HG03469 (cell line): Measurements from ENCODE around the gene PCDHGC4.

Source experiments
- ATAC-seq: cut with Tn5 transposase; IDR thresholded peaks from one replicate; pipeline ENCODE4 v1.9.1; 2021; ENCODE audit warnings: mild to moderate bottlenecking, moderate library complexity, moderate number of reproducible peaks; ENCODE audit not compliant: unreplicated experiment

PCDHGC4 gene

DNA sequence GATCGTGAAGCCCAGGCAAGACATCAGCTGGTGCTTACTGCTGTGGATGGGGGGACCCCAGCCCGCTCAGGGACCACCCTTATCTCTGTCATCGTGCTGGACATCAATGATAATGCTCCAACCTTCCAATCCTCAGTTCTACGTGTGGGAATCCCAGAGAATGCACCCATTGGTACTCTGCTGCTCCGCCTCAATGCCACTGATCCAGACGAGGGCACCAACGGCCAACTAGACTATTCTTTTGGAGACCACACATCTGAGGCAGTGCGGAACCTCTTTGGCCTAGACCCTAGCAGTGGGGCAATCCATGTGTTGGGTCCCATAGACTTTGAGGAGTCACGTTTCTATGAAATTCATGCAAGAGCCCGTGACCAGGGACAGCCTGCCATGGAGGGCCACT lies 5.0 kb downstream of the PCDHGC4 start:
- ATAC-seq, result no peak

DNA sequence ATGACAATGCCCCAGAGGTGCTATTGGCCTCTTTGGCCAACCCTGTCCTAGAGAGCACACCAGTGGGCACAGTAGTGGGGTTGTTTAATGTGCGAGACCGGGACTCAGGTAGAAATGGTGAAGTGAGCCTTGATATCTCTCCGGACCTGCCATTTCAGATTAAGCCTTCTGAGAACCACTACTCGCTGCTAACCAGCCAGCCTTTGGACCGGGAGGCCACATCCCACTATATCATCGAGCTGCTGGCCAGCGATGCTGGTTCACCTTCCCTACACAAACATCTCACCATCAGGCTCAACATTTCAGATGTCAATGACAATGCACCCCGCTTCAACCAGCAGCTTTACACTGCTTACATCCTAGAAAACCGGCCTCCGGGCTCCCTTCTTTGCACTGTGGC lies 5.4 kb downstream of the PCDHGC4 start:
- no peak for ATAC-seq

DNA sequence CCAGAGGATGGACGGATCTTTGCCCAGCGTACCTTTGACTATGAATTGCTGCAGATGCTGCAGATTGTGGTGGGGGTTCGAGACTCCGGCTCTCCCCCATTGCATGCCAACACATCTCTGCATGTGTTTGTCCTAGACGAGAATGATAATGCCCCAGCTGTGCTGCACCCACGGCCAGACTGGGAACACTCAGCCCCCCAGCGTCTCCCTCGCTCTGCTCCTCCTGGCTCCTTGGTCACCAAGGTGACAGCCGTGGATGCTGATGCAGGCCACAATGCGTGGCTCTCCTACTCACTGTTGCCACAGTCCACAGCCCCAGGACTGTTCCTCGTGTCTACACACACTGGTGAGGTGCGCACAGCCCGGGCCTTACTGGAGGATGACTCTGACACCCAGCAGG lies 5.9 kb downstream of the PCDHGC4 start:
- no peak for ATAC-seq

DNA sequence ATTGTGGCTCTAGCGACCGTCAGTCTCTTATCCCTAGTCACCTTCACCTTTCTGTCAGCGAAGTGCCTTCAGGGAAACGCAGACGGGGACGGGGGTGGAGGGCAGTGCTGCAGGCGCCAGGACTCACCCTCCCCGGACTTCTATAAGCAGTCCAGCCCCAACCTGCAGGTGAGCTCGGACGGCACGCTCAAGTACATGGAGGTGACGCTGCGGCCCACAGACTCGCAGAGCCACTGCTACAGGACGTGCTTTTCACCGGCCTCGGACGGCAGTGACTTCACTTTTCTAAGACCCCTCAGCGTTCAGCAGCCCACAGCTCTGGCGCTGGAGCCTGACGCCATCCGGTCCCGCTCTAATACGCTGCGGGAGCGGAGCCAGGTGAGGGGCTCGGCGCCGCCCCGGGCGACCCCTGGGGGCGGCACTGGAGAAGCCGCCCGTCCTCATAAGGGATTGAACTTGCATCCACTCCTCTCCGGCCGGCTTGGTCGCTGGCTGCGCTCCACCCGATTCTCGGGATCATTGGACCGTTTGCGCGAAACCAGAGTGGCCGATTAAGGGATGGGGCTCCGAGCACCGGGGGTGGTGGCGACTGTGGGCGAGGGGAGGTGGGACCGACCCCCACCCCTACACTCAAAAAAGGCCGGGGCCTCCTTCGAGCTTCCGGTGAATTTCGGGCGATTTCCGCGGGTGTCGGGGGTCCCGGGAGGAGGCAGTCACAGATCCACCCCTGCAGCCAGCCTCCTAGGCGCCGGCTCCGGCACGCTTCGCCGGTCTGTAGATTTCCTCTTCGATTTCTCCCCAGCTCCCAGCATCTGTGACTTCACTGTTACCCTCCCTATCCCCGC lies 6.7 kb downstream of the PCDHGC4 start:
- ATAC-seq, result no peak

DNA sequence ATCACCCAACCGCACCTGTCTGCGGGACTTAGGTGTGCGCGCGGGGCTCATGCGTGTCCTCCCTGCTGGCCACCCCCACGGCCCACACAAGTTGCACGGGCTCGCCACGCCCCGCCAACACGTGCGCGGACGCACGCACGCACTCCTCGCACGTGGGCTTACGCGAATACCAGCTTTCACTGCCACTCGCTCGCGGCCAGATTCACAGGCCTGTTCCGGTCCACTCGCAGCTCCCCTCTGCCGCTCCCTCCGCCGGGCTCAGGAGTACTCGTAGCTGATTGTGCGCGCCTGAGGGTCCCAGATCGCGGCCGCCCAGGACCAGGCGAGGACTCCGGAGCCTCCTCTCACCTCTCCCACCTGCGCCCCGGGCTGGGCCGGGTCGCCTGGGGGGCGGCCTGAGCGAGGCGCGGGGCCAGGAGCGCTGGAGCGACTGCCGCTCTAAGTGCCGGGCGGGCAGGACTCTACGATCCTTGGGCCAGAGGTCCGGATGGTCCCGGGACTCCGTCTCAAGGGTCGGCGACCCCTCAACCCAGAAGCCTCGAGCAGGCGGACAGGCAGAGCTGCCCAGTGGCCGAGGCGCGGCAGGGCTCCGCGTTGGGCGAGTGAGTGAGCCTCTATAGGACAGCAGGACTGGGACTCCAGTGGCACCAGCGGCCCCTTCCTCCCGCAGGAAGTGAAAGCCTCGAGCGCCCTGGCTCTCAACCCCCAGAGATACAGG lies 7.5 kb downstream of the PCDHGC4 start:
- no peak for ATAC-seq

DNA sequence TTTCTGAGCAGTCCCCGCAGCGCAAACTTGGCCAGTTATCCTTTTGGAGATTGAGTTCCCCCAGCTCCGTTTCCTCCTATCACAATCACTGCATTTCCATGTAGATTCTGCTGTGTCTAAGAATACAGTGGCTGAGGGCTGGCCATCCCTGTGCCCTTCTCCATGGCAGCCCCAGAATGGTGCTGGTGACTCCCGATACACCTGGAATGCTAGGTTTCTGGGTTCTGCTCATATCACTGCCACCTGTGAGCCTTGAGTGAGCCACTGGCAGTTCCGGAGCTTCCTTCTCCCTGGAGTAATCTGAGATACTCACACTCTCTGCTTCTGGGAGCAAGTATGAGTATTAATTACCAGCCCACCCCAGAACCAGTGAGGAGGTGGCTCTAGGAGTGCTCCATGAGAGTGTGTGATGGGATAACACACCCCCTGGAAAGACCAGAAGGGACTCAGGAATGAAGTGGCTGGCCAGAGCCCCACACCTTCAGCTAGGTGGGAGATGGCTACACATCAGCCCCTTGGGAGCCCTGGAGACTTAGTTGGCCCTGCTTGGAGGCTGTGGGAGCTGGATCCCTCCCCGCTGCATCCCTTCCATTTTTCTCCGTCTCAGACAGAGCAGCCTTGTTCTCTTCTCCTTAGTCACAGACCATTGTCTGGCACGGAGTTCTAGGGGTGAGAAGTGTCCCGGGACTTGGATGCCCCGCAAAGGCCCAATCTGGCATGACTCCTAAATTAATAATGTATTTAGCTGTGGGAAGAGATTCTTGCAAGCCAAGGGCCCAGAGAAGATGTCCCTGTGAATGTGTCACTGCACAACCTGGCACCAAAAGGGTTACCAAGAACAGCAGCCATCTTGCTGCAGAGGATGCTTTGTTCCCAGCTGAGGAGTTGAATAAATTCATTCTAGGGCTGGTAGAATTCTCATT lies 8.9 kb downstream of the PCDHGC4 start:
- no peak for ATAC-seq

DNA sequence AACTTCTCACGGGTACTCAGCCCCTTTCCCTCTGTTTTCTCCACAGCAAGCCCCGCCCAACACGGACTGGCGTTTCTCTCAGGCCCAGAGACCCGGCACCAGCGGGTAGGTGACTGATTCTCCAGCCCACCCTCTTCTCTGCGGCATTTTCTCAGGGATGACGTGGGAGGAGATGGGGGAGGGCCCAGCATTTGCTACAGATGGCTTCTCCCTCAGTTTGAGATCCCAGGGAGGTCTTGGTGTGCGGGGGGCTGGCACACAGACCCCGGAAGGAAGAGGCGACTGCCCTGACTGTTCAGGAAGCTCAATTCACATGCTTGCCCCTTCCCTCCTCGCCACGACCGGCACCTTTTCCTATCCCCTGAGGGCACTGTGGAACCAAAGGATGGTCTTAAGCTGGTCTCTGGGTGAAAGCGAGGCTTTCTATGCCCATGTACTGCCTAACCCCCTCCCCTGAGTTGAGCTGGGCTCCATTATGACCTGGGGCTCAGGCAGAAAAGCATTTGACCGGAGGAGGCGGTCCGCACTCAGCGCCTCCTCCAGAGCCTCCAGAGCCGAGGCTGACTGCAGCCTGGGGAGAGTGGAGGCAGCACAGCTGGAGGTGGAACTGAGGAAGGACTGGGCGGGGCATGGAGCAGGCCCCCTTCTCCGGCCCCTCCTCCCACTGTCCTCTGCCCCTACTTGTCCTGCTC lies 10.1 kb downstream of the PCDHGC4 start:
- ATAC-seq, result no peak

DNA sequence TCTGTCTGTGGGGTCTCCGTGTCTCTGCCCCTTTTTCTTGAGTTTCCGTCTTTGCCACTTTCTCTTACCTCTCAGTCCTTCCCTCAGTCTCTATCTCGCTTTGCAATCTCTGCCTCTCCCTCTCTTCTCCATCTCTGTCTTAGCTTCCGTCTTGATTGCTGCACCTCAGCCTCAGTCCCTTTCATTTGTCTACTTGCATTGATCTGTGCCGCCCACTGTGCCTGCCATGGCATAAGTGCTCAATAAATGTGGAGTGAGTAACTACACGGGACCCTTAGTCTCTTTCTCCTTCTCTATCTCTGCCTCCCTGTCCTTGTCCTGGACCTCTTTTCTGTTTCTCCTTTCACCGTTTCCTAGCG lies 10.6 kb downstream of the PCDHGC4 start:
- no peak for ATAC-seq

DNA sequence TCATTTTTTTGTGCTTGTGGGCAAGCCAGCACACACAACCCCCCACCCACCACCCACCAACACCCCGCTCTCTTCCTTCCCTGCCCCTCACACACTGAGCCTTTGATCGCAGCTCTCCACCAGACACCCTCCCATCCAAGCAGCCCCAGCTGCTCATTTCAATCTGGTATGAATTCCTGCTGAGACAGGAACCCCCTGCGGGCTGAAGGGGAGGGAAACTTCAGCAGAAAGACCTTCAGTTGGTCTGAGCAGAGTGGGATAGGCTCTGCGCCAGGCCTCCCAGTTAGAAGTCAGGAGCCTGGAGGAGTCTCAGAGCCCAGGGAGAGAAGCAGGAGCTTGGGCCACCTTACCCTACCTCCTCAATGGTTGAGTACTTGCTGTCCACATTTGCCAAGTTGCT lies 11.2 kb downstream of the PCDHGC4 start:
- no peak for ATAC-seq

DNA sequence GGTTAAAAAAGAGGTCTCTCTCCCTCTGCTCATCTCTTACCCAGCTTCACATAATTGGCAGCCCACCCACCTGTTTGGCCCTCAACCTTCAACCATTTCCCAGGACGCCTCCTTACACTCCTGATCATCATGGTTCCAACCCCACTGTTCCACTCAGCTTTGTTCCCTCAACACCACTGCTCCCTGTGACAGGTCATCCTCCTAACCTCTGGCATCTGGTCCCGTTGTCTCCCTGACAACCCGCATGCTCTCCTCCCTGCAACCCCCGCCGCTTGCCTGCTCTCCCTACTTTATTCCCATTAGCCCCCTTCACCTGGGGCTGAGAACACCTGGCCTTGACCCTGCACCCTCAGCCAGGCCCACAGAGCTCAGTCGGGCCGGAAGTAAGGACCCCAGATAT lies 16.9 kb downstream of the PCDHGC4 start:
- no peak for ATAC-seq

DNA sequence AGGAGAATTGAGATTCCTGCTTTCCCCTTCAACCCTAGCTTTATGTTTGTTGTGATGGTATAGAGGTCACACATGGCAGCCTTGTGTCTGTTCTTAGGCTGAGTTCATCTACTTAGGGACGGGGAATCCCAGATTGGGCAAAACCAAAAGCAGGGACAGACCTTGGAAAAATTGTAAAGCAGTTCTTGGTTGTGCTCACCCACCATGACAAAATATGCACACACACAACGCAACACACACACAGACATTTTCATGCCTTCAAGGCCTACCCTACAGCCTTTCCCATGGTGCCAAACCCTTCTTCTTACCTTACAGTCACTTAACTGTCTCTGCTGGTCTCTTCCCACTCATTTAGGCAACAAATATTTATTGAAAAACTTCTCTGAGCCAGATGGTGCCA lies 18.9 kb downstream of the PCDHGC4 start:
- ATAC-seq, result no peak

DNA sequence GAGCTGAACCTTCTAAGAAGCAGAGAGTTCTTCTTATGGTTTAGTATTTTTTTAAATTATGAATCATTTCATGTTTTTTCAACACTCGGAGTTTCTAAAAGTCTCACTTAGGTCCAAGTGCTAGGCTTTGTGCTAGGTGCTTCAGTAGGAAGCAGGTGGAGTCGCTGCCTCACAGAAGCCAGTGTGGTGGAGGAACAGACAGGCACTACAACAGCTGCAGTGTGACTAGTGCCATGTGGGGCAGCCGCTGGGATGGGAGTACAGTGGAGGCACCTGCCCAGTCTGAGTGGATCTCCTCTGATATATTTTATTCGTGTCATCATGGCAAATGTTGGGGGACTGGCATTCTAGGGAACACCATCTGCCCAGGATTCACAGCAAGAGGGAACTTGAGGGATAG lies 19.4 kb downstream of the PCDHGC4 start:
- no peak for ATAC-seq

DNA sequence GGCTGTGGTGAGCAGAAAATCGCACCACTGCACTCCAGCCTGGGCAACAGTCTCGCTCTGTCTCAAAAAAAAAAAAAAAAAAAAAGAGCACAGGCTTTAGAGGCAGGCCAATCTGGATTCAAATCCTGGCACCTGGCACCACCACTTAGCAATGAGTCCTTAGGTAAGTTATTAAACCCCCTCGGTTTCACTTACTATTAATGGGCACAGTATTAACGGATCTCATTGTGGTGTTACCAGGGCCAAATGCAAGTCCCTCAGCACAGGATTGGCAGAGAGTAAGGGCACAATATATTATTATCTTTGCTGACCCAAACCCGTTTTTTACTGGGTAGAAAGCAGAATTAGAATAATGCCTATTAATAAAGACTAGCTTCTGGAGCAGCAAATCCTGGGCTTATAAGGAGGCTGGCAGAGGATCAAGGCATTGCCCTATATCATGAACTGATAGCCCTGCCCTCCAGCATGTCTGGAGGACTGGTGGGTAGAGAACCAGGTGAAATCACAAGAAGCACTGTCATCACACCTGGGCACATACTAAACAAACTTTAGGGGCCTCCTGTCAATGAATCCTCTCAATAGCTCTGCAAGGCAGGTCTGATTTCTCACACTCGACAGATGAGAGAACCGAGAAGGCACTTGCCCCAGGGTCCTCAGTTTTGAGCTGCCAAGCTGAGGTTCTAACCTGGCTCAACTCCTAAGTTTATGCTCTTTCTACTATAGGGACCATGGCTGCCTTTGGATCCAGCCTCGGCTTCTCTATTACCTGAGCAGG lies 21.7 kb downstream of the PCDHGC4 start:
- no peak for ATAC-seq

DNA sequence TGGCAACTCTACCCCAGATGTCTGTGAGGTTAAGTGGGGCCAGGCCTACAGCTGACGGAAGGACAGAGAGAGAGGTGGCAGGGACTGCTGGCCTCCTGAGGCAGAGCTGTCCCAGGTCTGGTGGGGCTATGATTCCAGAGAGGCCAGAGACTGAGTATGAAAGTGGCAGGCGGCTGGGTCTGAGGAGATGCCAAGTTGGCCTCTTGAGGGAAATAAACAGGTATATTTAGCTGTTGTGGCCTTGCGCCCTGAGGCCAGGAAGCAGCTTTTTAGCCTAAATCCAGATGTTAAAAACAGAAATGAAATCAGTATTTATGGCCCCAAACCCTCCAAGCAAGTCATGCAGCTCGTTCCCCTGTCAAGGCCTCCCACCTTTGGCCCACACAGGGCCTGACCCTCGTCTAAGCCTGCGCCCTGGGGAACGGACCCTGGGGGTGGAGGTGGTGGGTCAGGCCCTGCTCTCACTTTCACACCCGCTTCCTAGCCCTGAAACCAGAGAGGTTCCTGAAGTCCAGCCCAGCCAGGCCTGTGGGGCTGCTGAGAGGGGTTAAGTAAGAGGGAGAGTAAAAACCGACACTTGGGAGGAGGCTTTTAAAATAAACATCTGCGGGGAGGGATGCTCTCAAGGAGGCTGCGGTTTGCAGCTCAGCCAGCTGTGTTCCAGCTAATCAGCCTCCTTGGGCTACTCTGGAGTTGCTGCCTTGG lies 22.7 kb downstream of the PCDHGC4 start:
- ATAC-seq, result peak; percentile 31

DNA sequence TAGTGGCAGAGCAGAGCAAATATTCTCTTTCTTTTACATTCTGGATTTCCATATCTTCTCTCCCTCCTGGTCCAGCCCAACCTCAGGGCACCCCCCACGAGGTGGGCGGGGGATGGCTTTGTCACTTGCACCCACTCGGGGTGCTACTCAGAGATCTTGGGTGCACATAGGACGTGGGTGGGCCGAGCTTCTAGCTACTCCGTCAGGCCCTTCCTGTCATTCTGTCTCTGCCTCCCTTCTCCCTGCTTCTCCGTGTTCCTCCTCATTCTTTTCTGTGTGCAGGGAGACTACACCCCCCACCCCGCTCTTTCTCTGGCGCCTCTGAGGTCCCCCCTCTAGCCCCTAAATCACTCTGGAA lies 23.6 kb downstream of the PCDHGC4 start:
- ATAC-seq, result no peak

DNA sequence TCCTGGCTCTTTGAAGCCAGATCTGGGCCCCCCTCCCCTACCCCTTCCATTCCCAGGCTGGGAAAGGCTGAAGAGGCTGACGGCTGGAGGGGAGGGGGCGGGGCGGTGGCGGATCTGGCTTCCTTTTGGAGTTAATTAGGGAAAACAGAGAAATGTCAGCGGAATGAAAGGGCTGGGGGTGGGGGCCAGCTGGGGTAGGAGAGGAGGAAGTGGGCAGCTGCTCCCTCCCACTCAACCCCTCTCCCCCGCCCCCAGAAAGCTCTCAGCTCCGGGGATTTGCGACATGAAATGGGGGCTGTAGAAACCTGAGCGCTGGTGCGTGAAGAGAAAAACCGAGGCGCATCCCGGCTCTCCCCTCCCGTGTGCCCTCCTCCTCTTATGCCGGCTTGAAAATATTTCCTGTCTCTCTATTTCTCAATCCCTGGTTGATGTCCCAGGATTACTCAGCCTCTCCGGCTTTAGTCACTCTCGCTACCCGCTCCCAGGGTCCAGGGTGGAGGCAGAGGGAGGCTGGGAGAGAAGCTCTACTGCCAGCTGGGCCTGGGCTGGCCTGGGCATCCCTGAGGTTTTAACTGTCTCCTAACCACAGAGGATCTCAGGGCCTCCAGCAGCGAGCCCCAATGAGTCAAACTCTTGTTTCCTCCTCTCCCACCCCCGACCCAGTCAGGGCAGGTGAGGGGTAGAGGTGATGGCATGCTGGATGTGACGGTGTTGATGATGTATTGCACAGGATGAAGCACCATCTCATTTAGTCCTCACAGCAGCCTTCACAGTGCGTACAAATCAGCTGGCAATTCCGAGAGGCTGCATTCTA lies 24.2 kb downstream of the PCDHGC4 start:
- ATAC-seq, result no peak

DNA sequence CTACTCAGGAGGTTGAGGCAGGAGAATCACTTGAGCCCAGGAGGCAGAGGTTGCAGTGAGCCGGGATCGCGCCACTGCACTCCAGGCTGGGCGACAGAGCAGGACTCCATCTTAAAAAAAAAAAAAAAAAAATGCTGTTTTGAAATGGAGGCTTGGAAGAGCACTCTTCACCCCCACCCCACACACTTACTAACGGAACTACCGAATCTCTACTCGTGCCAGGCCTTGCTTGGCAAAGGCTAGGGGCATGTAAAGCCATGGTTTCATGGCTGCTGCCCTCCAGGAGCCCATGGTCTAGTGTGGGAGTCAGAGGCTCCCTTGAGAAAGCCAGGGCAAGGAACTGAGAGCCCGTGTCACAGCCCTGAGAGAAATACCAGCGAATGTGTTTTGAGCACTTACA lies 25.3 kb downstream of the PCDHGC4 start:
- no peak for ATAC-seq

DNA sequence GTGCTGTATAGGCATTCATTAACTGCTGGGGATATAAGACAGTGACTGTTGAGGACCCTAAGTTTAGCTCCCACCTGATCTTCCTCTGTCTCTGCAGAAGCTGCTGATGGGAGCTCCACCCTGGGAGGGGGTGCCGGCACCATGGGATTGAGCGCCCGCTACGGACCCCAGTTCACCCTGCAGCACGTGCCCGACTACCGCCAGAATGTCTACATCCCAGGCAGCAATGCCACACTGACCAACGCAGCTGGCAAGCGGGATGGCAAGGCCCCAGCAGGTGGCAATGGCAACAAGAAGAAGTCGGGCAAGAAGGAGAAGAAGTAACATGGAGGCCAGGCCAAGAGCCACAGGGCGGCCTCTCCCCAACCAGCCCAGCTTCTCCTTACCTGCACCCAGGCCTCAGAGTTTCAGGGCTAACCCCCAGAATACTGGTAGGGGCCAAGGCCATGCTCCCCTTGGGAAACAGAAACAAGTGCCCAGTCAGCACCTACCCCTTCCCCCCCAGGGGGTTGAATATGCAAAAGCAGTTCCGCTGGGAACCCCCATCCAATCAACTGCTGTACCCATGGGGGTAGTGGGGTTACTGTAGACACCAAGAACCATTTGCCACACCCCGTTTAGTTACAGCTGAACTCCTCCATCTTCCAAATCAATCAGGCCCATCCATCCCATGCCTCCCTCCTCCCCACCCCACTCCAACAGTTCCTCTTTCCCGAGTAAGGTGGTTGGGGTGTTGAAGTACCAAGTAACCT lies 26.2 kb downstream of the PCDHGC4 start:
- ATAC-seq, result peak; percentile 31
